Pulmonary artery endothelial cell (primary cell): Measurements from ENCODE around the gene ARFGEF3. TPM values are rescaled to one million over a fixed set of nuclear protein-coding genes. Genes with fewer than 3 reads are reported as not detected.
"Not testable (repeated sequence)": the region's sequence is repeated elsewhere in the genome, so short reads cannot be mapped to it uniquely, and the experiment has no call there.

Experiments used
- DNase-seq: peaks from one replicate; pipeline ENCODE4 v3.0.0-alpha.2; 2011; ENCODE audit warnings: low read depth, low spot score
- total RNA-seq: library from RNA; depleted of rRNA; stranded (reverse); fragments of >200 nt; gene quantifications from 2 replicates; pipeline ENCODE4 v1.2.3, GENCODE V29; 2014

ARFGEF3 gene
- total RNA-seq, 1 donor from 2014 or later, result 8.2 TPM

GRCh38 chr6:138346302-138347195, 184.8 kb downstream of the ARFGEF3 start:
- peak; percentile 29 for DNase-seq

- DNase-seq, result no peak
Measured at GRCh38 chr6:138347864-138348263, 186.1 kb downstream of the ARFGEF3 start.

GRCh38 chr6:138349891-138350290, 188.2 kb downstream of the ARFGEF3 start:
- DNase-seq, result no peak

- DNase-seq, result no peak
Measured at GRCh38 chr6:138357928-138358327, 196.2 kb downstream of the ARFGEF3 start.

- not testable (repeated sequence) for DNase-seq
Measured at GRCh38 chr6:138368684-138369083, 206.9 kb downstream of the ARFGEF3 start.

- DNase-seq, result no peak
Measured at GRCh38 chr6:138370631-138371451, 209.1 kb downstream of the ARFGEF3 start.

- no peak for DNase-seq
Measured at GRCh38 chr6:138371452-138371711, 209.6 kb downstream of the ARFGEF3 start.

GRCh38 chr6:138371720-138372119, 210.0 kb downstream of the ARFGEF3 start:
- DNase-seq, result peak; percentile 52

- DNase-seq, result peak; percentile 29
Measured at GRCh38 chr6:138372711-138373463, 211.1 kb downstream of the ARFGEF3 start.

- DNase-seq, result no peak
Measured at GRCh38 chr6:138374230-138374629, 212.5 kb downstream of the ARFGEF3 start.

GRCh38 chr6:138374815-138375214, 213.1 kb downstream of the ARFGEF3 start:
- DNase-seq, result no peak

GRCh38 chr6:138377042-138377441, 215.3 kb downstream of the ARFGEF3 start:
- no peak for DNase-seq

GRCh38 chr6:138377844-138378243, 216.1 kb downstream of the ARFGEF3 start, which contains the start of gene SMIM28:
TSS of gene SMIM28 (plus strand) at chr6:138377905. CDS start at chr6:138378073, 168 bp downstream.
- no peak for DNase-seq

GRCh38 chr6:138378463-138378862, 216.7 kb downstream of the ARFGEF3 start:
- no peak for DNase-seq

GRCh38 chr6:138382498-138383265, 220.9 kb downstream of the ARFGEF3 start:
- no peak for DNase-seq

- DNase-seq, result no peak
Measured at GRCh38 chr6:138383776-138384175, 222.0 kb downstream of the ARFGEF3 start.

- DNase-seq, result no peak
Measured at GRCh38 chr6:138386897-138387296, 225.2 kb downstream of the ARFGEF3 start.

- DNase-seq, result no peak
Measured at GRCh38 chr6:138387577-138388368, 226.0 kb downstream of the ARFGEF3 start.

- DNase-seq, result no peak
Measured at GRCh38 chr6:138389551-138389950, 227.8 kb downstream of the ARFGEF3 start.
